G401.6 (cell line): Measurements from ENCODE around the gene CCDC169.

Source experiments
- FAIRE-seq: peaks from 2 replicates; lab custom pipeline; 2012; peaks lifted over from hg19 to GRCh38; lab: Jason Lieb, UNC

The CCDC169 gene

GRCh38 chr13:36242761-36243160 lies 54.9 kb downstream of the CCDC169 start:
- no peak for FAIRE-seq

DNA sequence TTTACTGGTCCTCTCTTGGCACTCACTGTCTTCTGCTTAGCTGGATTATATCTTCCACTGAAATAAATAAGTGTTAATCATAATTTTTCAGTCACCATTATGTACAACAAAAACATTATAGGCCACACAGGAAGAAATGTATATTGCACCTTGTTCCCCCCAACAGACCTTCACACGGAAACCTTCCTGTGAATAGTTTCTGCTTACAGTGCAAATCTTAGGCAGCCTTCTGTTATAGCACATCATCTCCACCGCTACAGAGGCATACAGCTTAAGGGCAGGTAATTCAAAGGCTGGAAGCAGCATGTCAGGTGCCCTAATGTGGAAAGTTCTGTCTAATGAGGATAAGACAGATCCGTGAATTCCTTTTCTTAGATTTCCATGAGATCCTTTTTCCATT lies 66.4 kb downstream of the CCDC169 start:
- FAIRE-seq, result no peak

DNA sequence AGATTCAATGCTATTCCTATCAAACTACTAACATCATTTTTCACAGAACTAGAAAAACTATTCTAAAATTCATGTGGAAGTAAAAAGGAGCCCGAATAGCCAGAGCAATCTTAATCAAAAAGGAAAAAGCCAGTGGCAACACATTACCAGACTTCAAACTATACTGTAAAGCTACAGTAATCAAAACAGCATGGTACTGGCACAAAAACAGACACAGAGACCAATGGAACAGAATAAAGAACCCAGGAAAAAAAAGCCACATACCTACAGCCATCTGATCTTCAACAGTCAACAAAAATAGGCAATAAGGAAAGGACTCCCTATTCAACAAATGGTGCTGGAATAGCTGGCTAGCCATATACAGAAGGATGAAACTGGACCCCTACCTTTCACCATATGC lies 72.9 kb downstream of the CCDC169 start:
- no peak for FAIRE-seq

GRCh38 chr13:36219883-36220282 lies 77.7 kb downstream of the CCDC169 start:
- no peak for FAIRE-seq

- no peak for FAIRE-seq
These were observed 80.2 kb downstream of the CCDC169 start for GRCh38 chr13:36217456-36217855.

DNA sequence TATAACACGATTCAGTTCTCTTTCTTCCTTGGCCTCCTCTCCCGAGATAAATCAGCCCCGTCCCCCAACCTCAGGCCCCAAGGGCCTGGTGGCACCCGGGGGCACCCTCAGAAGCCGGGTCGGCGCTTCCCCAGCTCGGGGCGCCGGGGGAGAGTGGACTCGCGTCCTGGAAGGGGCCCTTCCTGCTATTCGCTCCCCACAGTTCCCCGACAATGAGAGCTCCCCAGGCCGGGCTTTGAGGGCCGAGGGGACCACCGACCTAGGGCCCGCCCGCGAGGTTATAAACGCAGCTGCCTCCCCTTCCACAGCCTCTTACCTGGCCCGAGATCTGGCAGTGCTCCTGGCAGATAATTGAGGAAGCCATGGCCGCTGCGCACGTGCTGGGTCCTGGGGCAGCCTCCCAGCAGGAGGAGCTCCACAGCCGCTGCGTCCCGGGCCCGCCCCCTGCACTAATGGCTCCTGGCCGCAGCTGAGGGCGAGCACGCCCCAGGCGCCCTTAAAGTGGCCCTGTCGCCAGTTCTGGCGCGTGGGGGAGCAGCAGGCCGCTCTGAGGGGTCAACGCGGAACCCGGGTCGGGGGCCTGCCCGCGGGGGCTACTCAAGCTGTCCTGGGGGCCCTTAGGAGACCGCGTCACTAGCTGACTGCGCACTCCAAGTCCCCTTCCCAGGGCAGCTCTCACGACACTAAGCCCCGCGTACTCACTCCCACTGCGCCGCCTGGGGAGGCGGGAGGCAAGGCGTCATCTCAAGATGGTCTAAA lies 83.3 kb downstream of the CCDC169 start, which contains the start of gene SOHLH2:
TSS of gene SOHLH2 (minus strand) at position 394 of the 759 bp plus-strand sequence. CDS start at position 364, 30 bp downstream.
- FAIRE-seq, result no peak

- FAIRE-seq, result no peak
These were observed 84.8 kb downstream of the CCDC169 start for GRCh38 chr13:36212789-36213188.

- FAIRE-seq, result no peak
These were observed 86.0 kb downstream of the CCDC169 start for GRCh38 chr13:36211567-36211966.

GRCh38 chr13:36210738-36211137 lies 86.9 kb downstream of the CCDC169 start:
- no peak for FAIRE-seq

DNA sequence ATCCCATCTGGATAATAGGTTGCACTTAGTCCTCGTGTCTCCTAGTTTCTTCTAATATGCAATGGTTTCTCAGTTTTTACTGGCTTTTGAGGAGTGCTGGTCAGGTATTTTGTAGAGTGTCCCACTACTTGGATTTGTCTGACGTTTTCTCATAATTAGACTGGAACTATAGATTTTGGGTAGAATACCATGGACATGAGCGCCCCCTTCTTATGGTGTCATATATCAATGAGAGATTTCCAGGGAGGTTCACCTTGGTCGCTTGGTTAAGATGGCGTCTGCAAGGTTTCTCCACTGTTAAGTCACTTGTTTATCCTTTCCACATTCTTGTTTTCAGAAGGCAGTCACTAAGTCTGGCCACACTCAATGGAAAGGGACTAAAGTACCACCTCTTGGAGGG lies 89.9 kb downstream of the CCDC169 start:
- FAIRE-seq, result no peak

DNA sequence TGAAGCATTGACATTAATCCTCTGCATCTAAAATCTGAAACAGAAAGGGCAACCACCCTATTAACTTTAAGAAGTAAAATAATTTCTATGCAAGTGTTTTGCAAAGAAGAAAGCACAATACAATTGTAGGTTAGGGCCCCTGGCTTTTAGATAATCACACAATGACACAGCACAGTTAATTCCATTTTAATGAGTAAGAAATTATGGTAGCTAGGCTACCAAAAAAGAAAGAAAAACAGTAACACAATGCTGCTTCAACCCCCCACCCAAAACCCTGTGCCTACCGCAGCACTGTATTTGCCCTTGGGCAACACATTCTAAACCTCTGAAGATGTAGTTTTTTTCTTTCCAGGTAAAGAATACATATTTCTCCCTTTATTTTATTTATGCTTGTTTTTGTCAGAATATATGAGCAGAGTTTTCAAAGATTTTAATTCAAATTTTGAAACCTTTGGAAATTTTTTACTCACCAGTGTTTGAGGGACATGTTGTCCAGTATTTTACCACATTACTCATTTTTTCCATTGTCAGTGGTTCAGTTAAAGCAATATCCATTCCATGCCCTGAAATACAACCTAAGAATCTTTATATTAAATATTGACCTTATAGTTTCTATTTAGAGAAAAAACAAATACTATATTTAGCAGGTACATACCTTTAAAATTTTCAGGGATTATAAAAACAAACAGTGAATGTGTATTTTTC lies 104.3 kb downstream of the CCDC169 start:
- no peak for FAIRE-seq

- no peak for FAIRE-seq
These were observed 105.4 kb downstream of the CCDC169 start for GRCh38 chr13:36192166-36192565.

DNA sequence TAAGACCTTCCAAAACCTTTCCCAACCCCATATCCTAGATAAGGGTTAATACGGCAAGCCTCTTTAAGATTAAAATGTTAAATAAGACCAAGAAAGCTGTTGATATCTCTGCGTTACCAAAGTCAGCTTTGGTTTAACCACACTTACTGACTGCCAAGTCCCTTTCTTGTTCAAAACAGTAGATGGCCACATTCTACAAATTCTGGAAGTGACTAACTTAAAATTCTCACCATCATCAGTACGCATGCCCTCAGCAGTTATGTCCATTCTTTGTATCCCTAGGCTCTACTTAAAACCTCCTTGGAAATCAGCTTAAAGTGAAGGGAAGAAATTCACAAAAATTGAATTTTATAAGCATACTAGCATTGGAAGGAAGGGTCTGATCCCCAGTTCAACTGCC lies 106.8 kb downstream of the CCDC169 start:
- no peak for FAIRE-seq

- FAIRE-seq, result no peak
These were observed 109.2 kb downstream of the CCDC169 start for GRCh38 chr13:36188441-36188840.

GRCh38 chr13:36183901-36184300 lies 113.7 kb downstream of the CCDC169 start:
- no peak for FAIRE-seq
